ENCODE data around the gene PLP1.

Gene PLP1

DNA sequence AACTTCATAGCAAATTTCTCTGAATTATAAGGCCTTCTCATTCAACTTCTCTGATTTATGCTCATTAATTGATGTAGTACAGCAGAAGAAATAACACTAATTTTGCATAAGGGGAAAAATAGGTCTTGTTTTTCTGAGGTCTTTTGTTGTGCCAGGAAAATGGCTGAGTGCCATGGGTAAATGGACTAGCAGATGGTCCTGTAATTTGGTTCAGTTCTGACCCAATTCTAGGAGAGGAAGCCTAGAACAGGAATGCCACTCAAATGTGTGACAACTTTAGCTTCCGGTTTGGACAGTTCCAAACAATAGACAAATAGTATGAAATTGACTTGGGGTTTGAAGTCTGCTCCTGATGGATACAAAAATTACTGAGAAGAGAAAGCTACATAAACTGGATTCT is 49.2 kb downstream of the PLP1 start:
- no peak for DNase-seq (ENCODE audit: low read depth)

- DNase-seq (ENCODE audit: low read depth): no peak
Observed at GRCh38 chrX:103828529-103828928, 51.9 kb downstream of the PLP1 start.

GRCh38 chrX:103830848-103831247 is 54.2 kb downstream of the PLP1 start:
- no peak for DNase-seq (ENCODE audit: low read depth)

GRCh38 chrX:103831342-103831802 is 54.7 kb downstream of the PLP1 start:
- DNase-seq (ENCODE audit: low read depth): no peak

- DNase-seq (ENCODE audit: low read depth): no peak
Observed at GRCh38 chrX:103831803-103832544, 55.3 kb downstream of the PLP1 start, which contains the start of gene RAB9B. TSS of gene RAB9B (minus strand) at chrX:103832257. CDS start at chrX:103825784, 6,473 bp downstream.

DNA sequence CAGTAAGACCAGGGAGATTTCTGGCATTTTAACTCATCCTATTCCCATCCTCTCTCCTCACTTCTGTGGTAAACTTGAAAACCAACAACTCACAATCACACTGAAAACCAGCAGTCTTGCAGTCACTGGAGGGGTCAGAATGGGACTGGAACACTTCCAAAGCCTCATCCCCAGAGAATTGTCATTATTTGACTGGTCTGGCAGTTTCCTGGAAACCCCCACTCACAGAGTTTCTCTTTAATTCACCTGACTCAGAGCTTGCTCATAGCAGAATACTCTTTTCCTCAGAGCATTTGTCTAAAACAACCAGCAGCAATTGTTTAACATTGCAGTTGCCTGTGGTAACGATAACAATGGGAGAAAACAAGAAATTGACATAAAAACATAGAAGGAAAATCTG is 62.8 kb downstream of the PLP1 start:
- DNase-seq (ENCODE audit: low read depth): no peak
